ENCODE data around the gene CLIC3.

DNA sequence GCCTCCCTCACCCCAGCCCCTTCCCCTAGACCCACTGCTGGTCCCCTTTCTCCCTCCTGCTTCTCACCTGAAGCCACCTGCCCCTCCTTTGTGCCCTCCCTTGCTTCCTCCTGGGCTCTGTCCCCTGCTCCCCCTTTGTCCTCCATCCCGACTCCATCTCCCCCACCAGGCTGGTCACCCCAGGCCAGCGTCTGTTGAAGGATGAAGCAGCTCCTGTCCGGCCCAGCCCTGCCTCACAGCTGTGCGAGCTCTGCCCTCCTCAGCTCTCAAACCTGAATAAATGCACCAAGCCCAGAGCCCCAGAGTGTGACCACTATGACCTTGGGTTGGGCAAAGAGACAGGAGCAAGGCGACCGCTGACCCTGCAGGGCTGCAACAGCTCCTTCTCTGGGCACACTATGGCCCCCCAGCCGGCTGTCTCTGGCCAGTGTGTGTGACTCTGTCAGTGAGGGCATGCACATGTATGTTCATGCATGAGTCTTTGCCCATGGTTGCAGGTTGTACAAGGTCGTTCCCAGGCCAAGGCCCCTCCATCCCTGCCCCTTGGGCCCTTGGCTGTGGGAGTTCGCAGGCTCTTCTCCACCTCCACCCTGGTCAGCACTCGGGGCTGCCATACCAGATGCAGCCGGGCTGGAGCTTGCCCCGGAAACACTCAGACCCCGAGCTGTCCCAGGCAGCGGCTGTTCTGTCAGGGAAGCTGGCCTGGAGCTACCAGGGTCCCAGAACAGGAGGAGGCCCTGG, 41.0 kb downstream of the CLIC3 start:
- TF ChIP-seq ZNF70 (CRISPR knock-in tag; IDR thresholded peaks at IDR 0.05) (no peak), PPARA (CRISPR knock-in tag; IDR thresholded peaks at IDR 0.05; ENCODE audit: borderline replicate concordance) (no peak), RARB (CRISPR knock-in tag; IDR thresholded peaks at IDR 0.05) (no peak), ZC3H10 (CRISPR knock-in tag; IDR thresholded peaks at IDR 0.05) (no peak), OSR1 (CRISPR knock-in tag; IDR thresholded peaks at IDR 0.05) (no peak), CSRNP3 (CRISPR knock-in tag; IDR thresholded peaks at IDR 0.05) (no peak), TCF4 (CRISPR knock-in tag; IDR thresholded peaks at IDR 0.05; ENCODE audit: borderline replicate concordance) (no peak), ESRRG (CRISPR knock-in tag; IDR thresholded peaks at IDR 0.05) (no peak), ZFP3 (CRISPR knock-in tag; IDR thresholded peaks at IDR 0.05) (no peak)
- TF ChIP-seq, protein P1, sequence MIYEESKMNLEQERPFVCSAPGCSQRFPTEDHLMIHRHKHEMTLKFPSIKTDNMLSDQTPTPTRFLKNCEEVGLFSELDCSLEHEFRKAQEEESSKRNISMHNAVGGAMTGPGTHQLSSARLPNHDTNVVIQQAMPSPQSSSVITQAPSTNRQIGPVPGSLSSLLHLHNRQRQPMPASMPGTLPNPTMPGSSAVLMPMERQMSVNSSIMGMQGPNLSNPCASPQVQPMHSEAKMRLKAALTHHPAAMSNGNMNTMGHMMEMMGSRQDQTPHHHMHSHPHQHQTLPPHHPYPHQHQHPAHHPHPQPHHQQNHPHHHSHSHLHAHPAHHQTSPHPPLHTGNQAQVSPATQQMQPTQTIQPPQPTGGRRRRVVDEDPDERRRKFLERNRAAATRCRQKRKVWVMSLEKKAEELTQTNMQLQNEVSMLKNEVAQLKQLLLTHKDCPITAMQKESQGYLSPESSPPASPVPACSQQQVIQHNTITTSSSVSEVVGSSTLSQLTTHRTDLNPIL (CRISPR knock-in tag; IDR thresholded peaks at IDR 0.05; ENCODE audit: low read depth): no peak
